ENCODE measurements around the gene ATP2B1. TPM values are rescaled to one million over a fixed set of nuclear protein-coding genes. Genes with fewer than 3 reads are reported as not detected.

ATP2B1 gene
- total RNA-seq, 1 experiment from 2014 or later, result 20.6 TPM

DNA sequence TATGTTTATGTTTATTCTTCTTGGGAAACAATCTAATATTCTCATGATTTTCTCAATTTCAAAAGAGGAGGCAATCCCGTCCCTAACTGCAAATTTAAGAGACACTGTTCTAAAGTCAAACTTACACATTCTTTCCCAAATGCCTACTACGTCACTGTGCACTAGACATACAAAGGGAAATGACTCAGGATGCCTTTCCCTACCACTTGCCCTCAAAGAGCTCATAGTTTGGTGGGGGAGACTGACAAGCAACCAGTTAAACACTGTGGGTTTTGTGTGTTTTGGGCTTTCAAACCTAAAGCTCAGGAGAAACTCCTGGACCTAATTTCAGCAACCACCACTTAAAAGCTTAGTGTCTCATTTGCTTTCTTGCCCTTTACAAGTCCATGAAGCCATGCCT lies 58.4 kb downstream of the ATP2B1 start:
- H2AK5ac ChIP-seq (ENCODE audit: insufficient read length, low read length), result no peak overlapping the region
- H3K4me1 ChIP-seq (ENCODE audit: insufficient read depth, low read length), result peaks cover 3% of the 10 kb centered on the region; the same call in 1 of the 2 replicates
- no peaks in the 10 kb centered on the region for H3K23me2 ChIP-seq (ENCODE audit: insufficient read length, low read depth, low read length, poor library complexity, severe bottlenecking)
- H2AFZ ChIP-seq (ENCODE audit: low read length), result no peak overlapping the region
- Mint-ChIP-seq H3K4me1 (peaks cover 17 to 21% of the 10 kb centered on the region in 2 experiments), H3K9me3 (no peaks in the 10 kb centered on the region), H3K27ac (no peak overlapping the region), H3K36me3 (ENCODE audit: insufficient read depth in 1 of 3, low read depth in 3 of 3) (peaks cover 6 to 15% (median 8%) of the 10 kb centered on the region in 3 experiments; a peak in 6 of 7 replicates), H3K4me3 (no peak overlapping the region), H3K27me3 (ENCODE audit: low read depth) (no peaks in the 10 kb centered on the region)
- WGBS (ENCODE audit: extremely low coverage, insufficient read length, low lambda C conversion rate), result no CpG with 5 or more reads among the region's 2 CpGs
- no peak overlapping the region for H3K23ac ChIP-seq (ENCODE audit: insufficient read length, low read depth, low read length)
- H4K5ac ChIP-seq (ENCODE audit: insufficient read length, low read depth, low read length), result no peak overlapping the region
- H3K9ac ChIP-seq (ENCODE audit: extremely low read depth, insufficient read length, low read length), result no peak overlapping the region
- H3K9me3 ChIP-seq (ENCODE audit: control insufficient read depth, low read depth, low read length), result no peaks in the 10 kb centered on the region
- no peak overlapping the region for H4K8ac ChIP-seq (replicated peaks; ENCODE audit: insufficient read length, low read depth, low read length)
- no peaks in the 10 kb centered on the region for H3K27me3 ChIP-seq (ENCODE audit: insufficient read depth, low read length)
- H3K4ac ChIP-seq (ENCODE audit: low read depth, low read length), result no peak overlapping the region
- no peak overlapping the region for H4K91ac ChIP-seq (ENCODE audit: insufficient read length, low read depth, low read length)
- DNase-seq, result no peak
- no peak overlapping the region for H3K4me2 ChIP-seq (ENCODE audit: insufficient read depth, insufficient read length, low read length)
- H2BK120ac ChIP-seq (ENCODE audit: low read depth, low read length, poor library complexity, severe bottlenecking), result no peak overlapping the region
- TF ChIP-seq, protein P1, sequence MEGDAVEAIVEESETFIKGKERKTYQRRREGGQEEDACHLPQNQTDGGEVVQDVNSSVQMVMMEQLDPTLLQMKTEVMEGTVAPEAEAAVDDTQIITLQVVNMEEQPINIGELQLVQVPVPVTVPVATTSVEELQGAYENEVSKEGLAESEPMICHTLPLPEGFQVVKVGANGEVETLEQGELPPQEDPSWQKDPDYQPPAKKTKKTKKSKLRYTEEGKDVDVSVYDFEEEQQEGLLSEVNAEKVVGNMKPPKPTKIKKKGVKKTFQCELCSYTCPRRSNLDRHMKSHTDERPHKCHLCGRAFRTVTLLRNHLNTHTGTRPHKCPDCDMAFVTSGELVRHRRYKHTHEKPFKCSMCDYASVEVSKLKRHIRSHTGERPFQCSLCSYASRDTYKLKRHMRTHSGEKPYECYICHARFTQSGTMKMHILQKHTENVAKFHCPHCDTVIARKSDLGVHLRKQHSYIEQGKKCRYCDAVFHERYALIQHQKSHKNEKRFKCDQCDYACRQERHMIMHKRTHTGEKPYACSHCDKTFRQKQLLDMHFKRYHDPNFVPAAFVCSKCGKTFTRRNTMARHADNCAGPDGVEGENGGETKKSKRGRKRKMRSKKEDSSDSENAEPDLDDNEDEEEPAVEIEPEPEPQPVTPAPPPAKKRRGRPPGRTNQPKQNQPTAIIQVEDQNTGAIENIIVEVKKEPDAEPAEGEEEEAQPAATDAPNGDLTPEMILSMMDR (conservative IDR thresholded peaks at IDR 0.05), result no peak
- H2BK5ac ChIP-seq (ENCODE audit: insufficient read length, low read length), result no peak overlapping the region
- no peak overlapping the region for H3K14ac ChIP-seq (ENCODE audit: insufficient read depth, low read length)
- no peak overlapping the region for H3K27ac ChIP-seq (ENCODE audit: insufficient read length, low read depth, low read length)
- H3K79me2 ChIP-seq (ENCODE audit: insufficient read depth, low read length), result no peaks in the 10 kb centered on the region
- no peaks in the 10 kb centered on the region for H4K20me1 ChIP-seq (ENCODE audit: control insufficient read depth, insufficient read depth, insufficient read length)
- H2BK20ac ChIP-seq (ENCODE audit: low read depth, low read length, poor library complexity, severe bottlenecking), result no peak overlapping the region
- no peaks in the 10 kb centered on the region for H3K79me1 ChIP-seq (ENCODE audit: insufficient read depth, low read depth, low read length, poor library complexity, severe bottlenecking)
- H2BK15ac ChIP-seq (ENCODE audit: low read depth, low read length), result no peak overlapping the region
- H3K56ac ChIP-seq (ENCODE audit: insufficient read length, low read depth, low read length), result no peak overlapping the region
- no peak overlapping the region for H3K18ac ChIP-seq (ENCODE audit: insufficient read length, low read depth, low read length)
- H3T11ph ChIP-seq (ENCODE audit: low read length), result no peak overlapping the region
- H2BK12ac ChIP-seq (ENCODE audit: insufficient read length, low read depth, low read length), result no peak overlapping the region
